Suprapubic skin (tissue), 4 donors: ENCODE measurements around the gene HPX. TPM values are rescaled to one million over a fixed set of nuclear protein-coding genes. Genes with fewer than 3 reads are reported as not detected.
A peak's percentile ranks its signal among the peaks of the same experiment; 100 is the strongest.

ENCODE experiments used
- DNase-seq, 2 donors: peaks; one replicate each; pipeline ENCODE4 v3.0.0-alpha.2; 2019; ENCODE audit warnings: low spot score in 2 of 2
- H3K27ac ChIP-seq: fragments of 200-600 bp; sonication (generic); one replicate; pipeline ENCODE4 v1.5.1; 2019
- H3K27me3 ChIP-seq: fragments of 200-600 bp; sonication (generic); one replicate; pipeline ENCODE4 v1.5.1; 2019
- H3K36me3 ChIP-seq: fragments of 200-600 bp; sonication (generic); one replicate; pipeline ENCODE4 v1.5.1; 2019
- H3K4me1 ChIP-seq: fragments of 200-600 bp; sonication (generic); one replicate; pipeline ENCODE4 v1.5.1; 2019
- H3K4me3 ChIP-seq: fragments of 200-600 bp; sonication (generic); one replicate; pipeline ENCODE4 v1.5.1; 2019; ENCODE audit warnings: mild to moderate bottlenecking
- H3K9me3 ChIP-seq: fragments of 200-600 bp; sonication (generic); one replicate; pipeline ENCODE4 v1.5.1; 2019
- EP300 ChIP-seq: sonication (generic); formaldehyde crosslinking; IDR thresholded peaks from one replicate; pipeline ENCODE4 v1.6.1; 2017; ENCODE audit warnings: antibody characterized with exemption
- POLR2A ChIP-seq, 2 donors: fragments of 450-650 bp; IDR thresholded peaks; one replicate each; pipeline ENCODE4 v1.6.1; 2017; ENCODE audit warnings: antibody characterized with exemption in 2 of 2, mild to moderate bottlenecking in 2 of 2, moderate library complexity in 2 of 2
- POLR2AphosphoS5 ChIP-seq, 3 donors: sonication (generic); formaldehyde crosslinking; IDR thresholded peaks; one replicate each; pipeline ENCODE4 v1.6.1; 2017; ENCODE audit warnings: antibody characterized with exemption in 3 of 3
- WGBS: methylation state at CpG from one replicate; pipeline ENCODE4 v1.1.5; 2018; 5-methylcytosine and 5-hydroxymethylcytosine counted together
- total RNA-seq, 4 donors: library from RNA; depleted of rRNA; stranded (reverse); fragments of >200 nt; gene quantifications; one replicate each; pipeline ENCODE4 v1.1.0, GENCODE V29; 2016
- TF ChIP-seq, protein P1 (sequence below), 2 donors: fragments of 200-600 bp in 1 of 2; fragments of 450-650 bp in 1 of 2; sonication (generic) in 1 of 2; IDR thresholded peaks; one replicate each; pipeline ENCODE4 v1.5.1; 2016 to 2019; ENCODE audit warnings: antibody characterized with exemption in 2 of 2, mild to moderate bottlenecking in 1 of 2, moderate library complexity in 1 of 2

Gene HPX
- total RNA-seq, 4 donors from 2014 or later = 0.47 to 15.5 (median 1.3) TPM

- H3K27ac ChIP-seq = no peak overlapping the region
- DNase-seq = no peak
- H3K4me1 ChIP-seq = peaks cover 15% of the 10 kb centered on the region
- no peak for TF ChIP-seq EP300
- TF ChIP-seq, protein P1, sequence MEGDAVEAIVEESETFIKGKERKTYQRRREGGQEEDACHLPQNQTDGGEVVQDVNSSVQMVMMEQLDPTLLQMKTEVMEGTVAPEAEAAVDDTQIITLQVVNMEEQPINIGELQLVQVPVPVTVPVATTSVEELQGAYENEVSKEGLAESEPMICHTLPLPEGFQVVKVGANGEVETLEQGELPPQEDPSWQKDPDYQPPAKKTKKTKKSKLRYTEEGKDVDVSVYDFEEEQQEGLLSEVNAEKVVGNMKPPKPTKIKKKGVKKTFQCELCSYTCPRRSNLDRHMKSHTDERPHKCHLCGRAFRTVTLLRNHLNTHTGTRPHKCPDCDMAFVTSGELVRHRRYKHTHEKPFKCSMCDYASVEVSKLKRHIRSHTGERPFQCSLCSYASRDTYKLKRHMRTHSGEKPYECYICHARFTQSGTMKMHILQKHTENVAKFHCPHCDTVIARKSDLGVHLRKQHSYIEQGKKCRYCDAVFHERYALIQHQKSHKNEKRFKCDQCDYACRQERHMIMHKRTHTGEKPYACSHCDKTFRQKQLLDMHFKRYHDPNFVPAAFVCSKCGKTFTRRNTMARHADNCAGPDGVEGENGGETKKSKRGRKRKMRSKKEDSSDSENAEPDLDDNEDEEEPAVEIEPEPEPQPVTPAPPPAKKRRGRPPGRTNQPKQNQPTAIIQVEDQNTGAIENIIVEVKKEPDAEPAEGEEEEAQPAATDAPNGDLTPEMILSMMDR (IDR thresholded peaks at IDR 0.05) = no peak
- TF ChIP-seq POLR2AphosphoS5 (IDR thresholded peaks at IDR 0.05) = no peak
- TF ChIP-seq POLR2A (IDR thresholded peaks at IDR 0.05) = no peak
- WGBS = 89% methylated on average over 3 of the region's 3 CpGs
- H3K9me3 ChIP-seq = no peaks in the 10 kb centered on the region
- peaks cover 67% of the 10 kb centered on the region for H3K36me3 ChIP-seq
- H3K4me3 ChIP-seq = no peak overlapping the region
- no peaks in the 10 kb centered on the region for H3K27me3 ChIP-seq
Measured at GRCh38 chr11:6486256-6486655, 45.5 kb upstream of the HPX start.

DNA sequence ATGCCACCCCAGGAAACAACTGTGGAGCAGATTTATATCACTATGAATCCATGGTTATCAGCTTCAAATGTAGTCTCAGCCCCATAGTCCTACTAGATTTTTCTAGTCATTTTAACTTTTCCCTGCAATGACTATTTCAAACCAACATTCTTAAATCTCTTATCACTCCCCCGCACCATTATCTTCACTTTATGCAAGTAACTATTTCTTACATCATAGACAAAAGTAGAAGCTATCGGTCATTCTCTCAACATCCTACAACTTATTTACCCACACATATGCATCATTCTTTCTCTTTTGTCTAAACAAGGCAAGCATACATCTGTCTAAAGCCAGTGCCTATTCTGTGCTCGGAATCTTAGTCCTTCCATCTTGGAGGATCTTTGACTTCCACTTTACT is 44.9 kb upstream of the HPX start:
- Histone ChIP-seq H3K4me3 (no peak overlapping the region), H3K27ac (no peak overlapping the region), H3K36me3 (peaks cover 64% of the 10 kb centered on the region), H3K4me1 (peaks cover 18% of the 10 kb centered on the region), H3K9me3 (no peaks in the 10 kb centered on the region), H3K27me3 (no peaks in the 10 kb centered on the region)
- WGBS = 96% methylated on average over 3 of the region's 3 CpGs
- TF ChIP-seq POLR2A (IDR thresholded peaks at IDR 0.05) = no peak
- TF ChIP-seq, protein P1 (IDR thresholded peaks at IDR 0.05) = no peak
- TF ChIP-seq POLR2AphosphoS5 (IDR thresholded peaks at IDR 0.05) = no peak
- no peak for TF ChIP-seq EP300
- no peak for DNase-seq

- H3K36me3 ChIP-seq = peaks cover 62% of the 10 kb centered on the region
Measured at GRCh38 chr11:6483015-6483414, 42.2 kb upstream of the HPX start.

DNA sequence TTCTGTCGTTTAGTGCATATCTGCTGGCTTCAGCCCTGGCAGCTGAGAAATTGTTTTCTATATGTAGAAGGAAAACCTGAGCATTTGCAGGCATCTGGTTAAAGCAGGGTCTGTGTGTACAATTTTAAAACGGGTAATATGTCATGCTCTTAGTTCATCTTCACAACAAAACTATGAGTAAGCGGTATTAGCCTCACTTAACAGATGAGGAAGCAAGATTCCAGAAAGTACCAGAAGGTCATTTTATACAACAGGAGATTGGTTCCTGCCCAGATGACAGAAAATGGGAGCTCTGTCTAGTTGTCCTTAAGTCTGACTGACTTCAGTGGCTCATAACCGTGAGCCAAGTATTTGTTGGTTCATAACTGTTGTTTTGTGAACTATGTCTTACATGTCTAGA is 41.7 kb upstream of the HPX start:
- TF ChIP-seq, protein P1 (IDR thresholded peaks at IDR 0.05) = no peak
- TF ChIP-seq EP300 (no peak), POLR2A (IDR thresholded peaks at IDR 0.05) (no peak), POLR2AphosphoS5 (IDR thresholded peaks at IDR 0.05) (no peak)
- DNase-seq = no peak
- no peaks in the 10 kb centered on the region for H3K27me3 ChIP-seq
- no peaks in the 10 kb centered on the region for H3K9me3 ChIP-seq
- H3K4me3 ChIP-seq = peak overlapping the region; percentile 87
- 86% methylated on average over 4 of the region's 4 CpGs for WGBS
- peaks cover 65% of the 10 kb centered on the region for H3K36me3 ChIP-seq
- peaks cover 35% of the 10 kb centered on the region for H3K4me1 ChIP-seq
- H3K27ac ChIP-seq = peak overlapping the region; percentile 92

More at GRCh38 chr11:6483015-6483414, 42.2 kb upstream of the HPX start:
- no peak for DNase-seq
- peaks cover 35% of the 10 kb centered on the region for H3K4me1 ChIP-seq
- 89% methylated on average over 6 of the region's 6 CpGs for WGBS
- no peak overlapping the region for H3K27ac ChIP-seq
- H3K9me3 ChIP-seq = no peaks in the 10 kb centered on the region
- H3K4me3 ChIP-seq = no peak overlapping the region
- TF ChIP-seq EP300 (no peak), POLR2AphosphoS5 (IDR thresholded peaks at IDR 0.05) (no peak), POLR2A (IDR thresholded peaks at IDR 0.05) (no peak)
- TF ChIP-seq, protein P1 (IDR thresholded peaks at IDR 0.05) = no peak
- H3K27me3 ChIP-seq = no peaks in the 10 kb centered on the region

DNA sequence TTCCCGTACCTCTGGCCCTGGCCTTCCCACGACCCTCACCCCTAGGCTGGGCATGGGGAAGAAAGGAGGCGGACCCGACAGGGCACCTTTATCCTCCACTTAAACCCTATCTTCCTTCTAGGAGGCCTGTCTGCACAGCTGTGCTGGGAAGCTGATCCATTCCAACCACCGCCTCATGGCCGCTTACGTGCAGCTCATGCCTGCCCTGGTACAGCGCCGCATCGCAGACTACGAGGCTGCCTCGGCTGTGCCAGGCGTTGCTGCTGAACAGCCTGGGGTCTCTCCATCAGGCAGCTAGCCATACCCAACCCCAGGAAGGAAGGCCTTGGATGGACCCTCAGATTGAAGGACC is 41.1 kb upstream of the HPX start:
- Histone ChIP-seq H3K4me3 (peak overlapping the region; percentile 87), H3K4me1 (peaks cover 35% of the 10 kb centered on the region), H3K9me3 (no peaks in the 10 kb centered on the region), H3K27ac (peak overlapping the region; percentile 92), H3K27me3 (no peaks in the 10 kb centered on the region), H3K36me3 (peaks cover 69% of the 10 kb centered on the region)
- 11% methylated on average over 10 of the region's 13 CpGs for WGBS
- no peak for TF ChIP-seq POLR2AphosphoS5 (IDR thresholded peaks at IDR 0.05)
- TF ChIP-seq EP300 = no peak
- no peak for TF ChIP-seq POLR2A (IDR thresholded peaks at IDR 0.05)
- TF ChIP-seq, protein P1 (IDR thresholded peaks at IDR 0.05) = no peak
- DNase-seq = no peak
